Common myeloid progenitor, CD34-positive (primary cell): Measurements from ENCODE around the gene AKT3.

ENCODE experiments used
- CTCF ChIA-PET: fragments of 350-600 bp; sonication (Branson Sonifier 250); formaldehyde crosslinking; loops from one replicate; lab custom pipeline; 2021; ENCODE audit warnings: antibody characterized with exemption; lab: Charles Lee
- POLR2A ChIA-PET: fragments of 350-600 bp; sonication (Branson Sonifier 250); formaldehyde crosslinking; loops from one replicate; lab custom pipeline; 2021; ENCODE audit warnings: antibody characterized with exemption; lab: Charles Lee
- DNase-seq, 3 donors: peaks; one replicate each; pipeline versions ENCODE4 v3.0.0 to v3.0.0-alpha.2; 2013
- H3K27ac ChIP-seq, 2 experiments: 1 replicate in 1 of 2; 2 replicates in 1 of 2; pipeline ENCODE4 v1.7.0; 2013; ENCODE audit warnings: inconsistent platforms in 2 of 2, low read length in 2 of 2, mild to moderate bottlenecking in 2 of 2, low read depth in 1 of 2, moderate library complexity in 1 of 2; ENCODE audit not compliant: severe bottlenecking in 2 of 2, insufficient read depth in 1 of 2, poor library complexity in 1 of 2
- H3K27me3 ChIP-seq, 5 experiments: replicated peaks in 2 of 5; 1 replicate in 3 of 5; 2 replicates in 2 of 5; pipeline versions ENCODE4 v1.6.1 to v1.7.0; 2013; ENCODE audit warnings: low read length in 4 of 5, mild to moderate bottlenecking in 2 of 5, moderate library complexity in 2 of 5, inconsistent platforms in 1 of 5; ENCODE audit not compliant: insufficient read depth in 5 of 5, control insufficient read depth in 4 of 5
- H3K36me3 ChIP-seq, 4 experiments: 1 replicate in 2 of 4; 2 replicates in 2 of 4; pipeline versions ENCODE4 v1.6.1 to v1.7.0; 2013; ENCODE audit warnings: low read length in 3 of 4, control low read depth in 1 of 4, mild to moderate bottlenecking in 1 of 4; ENCODE audit not compliant: control insufficient read depth in 4 of 4, insufficient read depth in 4 of 4
- H3K4me1 ChIP-seq, 4 experiments: 1 replicate in 3 of 4; 2 replicates in 1 of 4; pipeline versions ENCODE4 v1.6.1 to v1.7.1; 2013; ENCODE audit warnings: low read length in 3 of 4, mild to moderate bottlenecking in 3 of 4, control low read depth in 1 of 4, inconsistent platforms in 1 of 4, moderate library complexity in 1 of 4; ENCODE audit not compliant: control insufficient read depth in 4 of 4, insufficient read depth in 4 of 4; ENCODE audit errors: control extremely low read depth in 1 of 4
- H3K4me3 ChIP-seq, 7 experiments: 1 replicate in 4 of 7; 2 replicates in 3 of 7; pipeline versions ENCODE4 v1.5.1 to v1.7.0; 2013; ENCODE audit warnings: mild to moderate bottlenecking in 7 of 7, low read length in 6 of 7, moderate library complexity in 6 of 7, inconsistent platforms in 2 of 7, low read depth in 2 of 7, control low read depth in 1 of 7; ENCODE audit not compliant: insufficient read depth in 4 of 7, control insufficient read depth in 1 of 7; ENCODE audit errors: extremely low read depth in 1 of 7
- H3K9me3 ChIP-seq, 5 experiments: 1 replicate in 4 of 5; 2 replicates in 1 of 5; pipeline versions ENCODE4 v1.6.1 to v1.7.1; 2013; ENCODE audit warnings: low read length in 4 of 5, mild to moderate bottlenecking in 2 of 5, inconsistent platforms in 1 of 5, low read depth in 1 of 5, moderate library complexity in 1 of 5; ENCODE audit not compliant: control insufficient read depth in 4 of 5, insufficient read depth in 2 of 5; ENCODE audit errors: control extremely low read depth in 1 of 5
- WGBS: methylation state at CpG from one replicate; pipeline ENCODE4 v1.1.5; 2013; ENCODE audit not compliant: insufficient coverage; 5-methylcytosine and 5-hydroxymethylcytosine counted together

Gene AKT3

DNA sequence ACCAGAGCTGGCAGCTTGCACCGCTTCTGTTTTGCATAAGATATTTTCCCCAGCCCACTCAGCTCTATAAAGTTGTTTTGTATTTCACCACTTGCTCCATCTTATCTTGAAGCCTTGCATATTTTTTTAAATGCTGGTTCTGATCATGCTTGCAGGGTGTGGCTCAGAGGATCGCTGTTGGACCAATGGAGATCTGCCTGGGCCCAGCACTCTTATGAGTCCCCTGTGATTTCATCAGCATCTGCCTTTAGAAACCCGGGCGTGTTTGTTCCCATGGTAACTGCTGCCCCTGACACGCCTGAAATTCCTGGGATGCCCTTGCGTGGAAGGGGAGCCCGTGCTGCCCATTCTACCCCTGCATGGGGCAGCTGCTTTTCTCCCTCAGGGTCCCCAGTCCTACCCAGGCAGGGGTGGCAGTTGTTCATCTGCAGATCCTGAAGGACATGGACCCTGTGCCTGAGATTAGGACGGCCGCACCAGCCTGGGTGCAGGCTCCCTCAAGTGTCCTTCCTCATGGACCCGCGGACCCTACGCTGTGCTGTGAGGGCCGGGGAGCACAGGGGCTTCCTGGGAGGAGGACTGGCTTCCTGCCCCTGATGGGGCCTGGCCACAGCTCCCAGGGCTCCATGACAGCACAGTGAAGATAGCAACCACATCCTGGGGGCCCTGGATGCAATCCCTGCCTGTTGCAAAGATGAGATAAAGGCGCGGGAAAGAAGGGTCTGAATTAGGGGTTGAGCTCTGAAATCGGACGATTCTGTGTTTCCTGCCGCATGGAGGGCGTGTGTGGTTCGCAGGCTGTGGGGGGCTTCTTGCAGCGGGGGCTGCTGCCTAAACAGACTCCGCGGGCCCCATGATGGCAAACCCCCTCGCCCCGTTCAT is 367.7 kb downstream of the AKT3 start:
- Histone ChIP-seq H3K4me3 (peak overlapping the region; percentile 4 to 79 (median 62)), H3K27ac (no peak overlapping the region), H3K4me1 (peaks cover 1 to 16% (median 15%) of the 10 kb centered on the region in 4 experiments), H3K27me3 (no peaks in the 10 kb centered on the region), H3K36me3 (peaks cover 0 to 7% (median 2%) of the 10 kb centered on the region in 4 experiments), H3K9me3 (no peaks in the 10 kb centered on the region)
- POLR2A ChIA-PET, result interaction anchor here (1.0 kb wide), 1 partner anchor 10 kb away, joined by 3 read pairs; no protein-coding TSS in a partner anchor
- peak in 1 of 3 donors; percentile 36 for DNase-seq
- 35% methylated on average over 18 of the region's 25 CpGs for WGBS
- CTCF ChIA-PET, result interaction anchor here (0.7 to 1.0 kb wide), 4 partner anchors 10 to 86 kb away, joined by 3 to 4 read pairs (median 3); no protein-coding TSS in a partner anchor

DNA sequence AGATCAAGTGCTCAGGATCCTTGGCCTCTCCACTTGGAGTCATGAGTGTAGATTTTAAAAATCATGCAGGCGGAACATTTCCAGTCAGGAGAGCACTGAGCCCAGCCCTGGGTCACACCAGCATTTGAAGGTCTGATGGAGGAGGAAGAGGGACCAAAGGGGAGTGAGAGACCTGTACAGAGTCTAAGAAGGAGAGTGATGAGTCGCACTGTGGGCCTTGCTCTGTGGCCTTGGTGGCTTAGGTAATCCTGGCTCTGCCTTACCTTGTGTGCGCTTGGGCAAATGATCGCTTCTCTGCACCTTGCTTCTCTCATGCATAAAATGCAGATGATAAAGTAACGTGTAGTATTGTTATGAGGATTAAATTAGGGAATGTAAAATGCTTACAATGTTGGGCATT is 368.9 kb downstream of the AKT3 start:
- Histone ChIP-seq H3K9me3 (no peaks in the 10 kb centered on the region), H3K4me3 (no peak overlapping the region), H3K4me1 (peaks cover 2 to 16% (median 15%) of the 10 kb centered on the region in 4 experiments), H3K36me3 (peaks cover 0 to 12% (median 2%) of the 10 kb centered on the region in 4 experiments), H3K27me3 (no peaks in the 10 kb centered on the region), H3K27ac (no peak overlapping the region)
- ChIA-PET POLR2A (no interaction called here), CTCF (no interaction called here)
- no peak for DNase-seq
- 93% methylated on average over 5 of the region's 5 CpGs for WGBS

GRCh38 chr1:243477731-243478290 is 372.2 kb downstream of the AKT3 start:
- Histone ChIP-seq H3K9me3 (no peaks in the 10 kb centered on the region), H3K36me3 (peaks cover 0 to 20% (median 6%) of the 10 kb centered on the region in 4 experiments), H3K4me1 (peaks cover 2 to 19% (median 15%) of the 10 kb centered on the region in 4 experiments), H3K4me3 (no peak overlapping the region), H3K27ac (no peak overlapping the region), H3K27me3 (no peaks in the 10 kb centered on the region)
- ChIA-PET CTCF (no interaction called here), POLR2A (no interaction called here)
- no peak for DNase-seq
- 99% methylated on average over 7 of the region's 7 CpGs for WGBS

GRCh38 chr1:243475966-243476365 is 374.1 kb downstream of the AKT3 start:
- H3K36me3 ChIP-seq, result peaks cover 0 to 20% (median 6%) of the 10 kb centered on the region in 4 experiments
- no peak overlapping the region for H3K4me3 ChIP-seq
- WGBS, result 100% methylated on average over 7 of the region's 7 CpGs
- ChIA-PET POLR2A (no interaction called here), CTCF (no interaction called here)
- no peaks in the 10 kb centered on the region for H3K27me3 ChIP-seq
- H3K9me3 ChIP-seq, result no peaks in the 10 kb centered on the region
- no peak overlapping the region for H3K27ac ChIP-seq
- DNase-seq, result no peak
- peaks cover 2 to 27% (median 12%) of the 10 kb centered on the region in 4 experiments for H3K4me1 ChIP-seq

DNA sequence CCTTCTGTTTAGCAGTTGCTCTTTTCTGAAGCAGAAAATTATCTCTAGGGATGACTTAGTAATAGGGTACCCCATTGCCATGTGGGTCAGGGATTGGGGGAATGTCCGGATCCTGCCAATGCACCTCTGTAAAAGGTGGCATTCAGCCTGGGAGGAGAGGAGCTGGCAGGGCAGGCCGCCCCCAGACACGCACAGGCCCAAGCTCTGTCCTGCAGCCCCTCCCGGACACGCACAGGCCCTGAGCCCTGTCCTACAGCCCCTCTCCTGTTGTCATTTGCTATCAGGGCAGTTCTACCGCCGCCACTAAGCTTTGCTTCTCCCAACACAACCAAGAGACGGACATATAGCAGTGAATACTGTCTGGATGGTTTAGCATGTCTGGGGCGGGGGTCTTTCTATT is 375.1 kb downstream of the AKT3 start:
- ChIA-PET CTCF (no interaction called here), POLR2A (no interaction called here)
- no peak overlapping the region for H3K27ac ChIP-seq
- H3K9me3 ChIP-seq, result no peaks in the 10 kb centered on the region
- H3K4me1 ChIP-seq, result peaks cover 2 to 28% (median 12%) of the 10 kb centered on the region in 4 experiments
- no peaks in the 10 kb centered on the region for H3K27me3 ChIP-seq
- WGBS, result 100% methylated on average over 3 of the region's 9 CpGs
- H3K4me3 ChIP-seq, result no peak overlapping the region
- H3K36me3 ChIP-seq, result peaks cover 0 to 21% (median 8%) of the 10 kb centered on the region in 4 experiments
- no peak for DNase-seq

- Histone ChIP-seq H3K4me1 (peaks cover 2 to 28% (median 12%) of the 10 kb centered on the region in 4 experiments), H3K27ac (no peak overlapping the region), H3K4me3 (peak overlapping the region in 2 of 7 experiments; percentile 13 to 86), H3K9me3 (no peaks in the 10 kb centered on the region), H3K27me3 (no peaks in the 10 kb centered on the region), H3K36me3 (peaks cover 0 to 24% (median 8%) of the 10 kb centered on the region in 4 experiments)
- no peak for DNase-seq
- ChIA-PET CTCF (interaction anchor here (0.8 kb wide), 1 partner anchor 21 kb away, joined by 3 read pairs; no protein-coding TSS in a partner anchor), POLR2A (no interaction called here)
- 97% methylated on average over 51 of the region's 55 CpGs for WGBS
These were observed 375.7 kb downstream of the AKT3 start for GRCh38 chr1:243474136-243474881.
